Activated naive CD4-positive, alpha-beta T cell (primary cell): Measurements from ENCODE around the gene ANXA7.
"Not testable (repeated sequence)": the region's sequence is repeated elsewhere in the genome, so short reads cannot be mapped to it uniquely, and the experiment has no call there.

Source experiments
- DNase-seq, 4 experiments: peaks; one replicate each; lab custom pipeline; 2025; lab: John Stamatoyannopoulos, UW

ANXA7 gene

DNA sequence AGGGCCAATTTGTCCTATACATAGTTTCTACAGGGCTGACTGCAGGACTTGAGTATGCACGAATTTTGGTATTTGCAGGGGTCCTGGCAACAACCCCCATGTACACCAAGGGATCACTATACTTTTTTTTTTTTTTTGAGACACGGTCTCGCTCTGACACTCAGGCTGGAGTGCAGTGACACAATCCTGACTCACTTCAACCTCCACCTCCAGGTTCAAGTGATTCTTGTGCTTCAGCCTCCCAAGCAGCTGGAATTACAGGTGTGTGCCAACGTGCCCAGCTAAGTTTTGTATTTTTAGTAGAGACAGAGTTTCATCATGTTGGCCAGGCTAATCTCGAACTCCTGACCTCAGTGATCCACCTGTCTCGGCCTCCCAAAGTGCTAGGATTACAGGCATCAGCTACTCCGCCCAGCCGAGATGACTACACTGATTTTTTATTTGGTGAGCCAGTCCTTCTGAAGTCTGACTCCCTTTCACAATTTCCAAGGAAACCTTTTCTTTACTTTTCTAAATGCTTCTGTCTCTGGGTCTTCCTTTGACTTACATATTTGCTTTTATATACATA lies 75.0 kb downstream of the ANXA7 start:
- no peak for DNase-seq

DNA sequence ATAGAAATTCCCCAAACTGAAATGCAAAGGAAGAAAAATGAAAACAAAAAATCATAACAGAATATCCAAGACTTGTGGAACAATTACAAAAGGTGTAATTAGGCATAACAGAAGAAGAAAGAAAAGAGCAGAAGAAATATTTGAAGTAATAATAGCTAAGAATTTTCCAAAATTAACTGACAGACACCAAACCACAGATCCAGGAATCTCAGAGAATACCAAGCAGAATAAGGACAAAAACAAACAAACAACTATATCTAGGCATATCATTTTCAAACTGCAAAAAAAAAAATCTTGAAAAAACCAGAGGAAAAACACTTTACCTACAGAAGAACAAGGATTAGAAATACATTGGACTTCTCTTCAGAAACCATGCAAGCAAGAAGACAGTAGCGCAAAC lies 80.7 kb downstream of the ANXA7 start:
- DNase-seq = no peak

DNA sequence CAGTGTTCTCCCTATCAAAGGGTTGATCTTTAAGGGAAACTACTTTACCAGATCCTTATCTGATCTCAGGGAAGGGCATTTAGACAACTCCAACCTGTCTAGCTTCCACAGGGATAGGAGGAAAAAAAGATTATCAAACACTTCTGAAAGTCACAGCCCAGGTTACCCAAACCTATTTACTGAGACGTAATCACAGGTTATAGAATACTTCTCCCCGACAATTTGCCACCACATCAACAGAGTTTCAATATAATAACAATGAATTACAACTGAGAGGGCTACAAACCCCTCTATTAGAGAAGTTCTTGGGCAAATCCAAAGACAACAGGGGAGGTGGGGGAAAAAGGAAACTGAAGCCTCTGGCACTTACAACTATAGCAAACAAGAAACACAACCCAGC lies 81.5 kb downstream of the ANXA7 start:
- DNase-seq = no peak

DNA sequence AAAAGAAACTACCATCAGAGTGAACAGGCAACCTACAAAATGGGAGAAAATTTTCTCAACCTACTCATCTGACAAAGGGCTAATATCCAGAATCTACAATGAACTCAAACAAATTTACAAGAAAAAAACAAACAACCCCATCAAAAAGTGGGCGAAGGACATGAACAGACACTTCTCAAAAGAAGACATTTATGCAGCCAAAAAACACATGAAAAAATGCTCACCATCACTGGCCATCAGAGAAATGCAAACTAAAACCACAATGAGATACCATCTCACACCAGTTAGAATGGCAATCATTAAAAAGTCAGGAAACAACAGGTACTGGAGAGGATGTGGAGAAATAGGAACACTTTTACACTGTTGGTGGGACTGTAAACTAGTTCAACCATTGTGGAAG lies 85.3 kb downstream of the ANXA7 start:
- not testable (repeated sequence) for DNase-seq

GRCh38 chr10:73325290-73325689 lies 88.6 kb downstream of the ANXA7 start:
- DNase-seq = not testable (repeated sequence)
